Erythroblast (primary cell): ENCODE data around the gene RAP1A.
A peak's percentile ranks its signal among the peaks of the same experiment; 100 is the strongest.
"Not testable (repeated sequence)": the region's sequence is repeated elsewhere in the genome, so short reads cannot be mapped to it uniquely, and the experiment has no call there.

Experiments
- DNase-seq, 2 experiments: peaks; one replicate each; lab custom pipeline; 2025; lab: John Stamatoyannopoulos, UW
- GATA1 ChIP-seq: IDR thresholded peaks from 2 replicates; pipeline ENCODE4 v1.6.1; 2011; ENCODE audit warnings: low read depth, mild to moderate bottlenecking, control low read depth, low read length, moderate library complexity
- POLR2A ChIP-seq: IDR thresholded peaks from 2 replicates; pipeline ENCODE4 v1.6.1; 2011; ENCODE audit warnings: mild to moderate bottlenecking, low read length

Gene RAP1A

DNA sequence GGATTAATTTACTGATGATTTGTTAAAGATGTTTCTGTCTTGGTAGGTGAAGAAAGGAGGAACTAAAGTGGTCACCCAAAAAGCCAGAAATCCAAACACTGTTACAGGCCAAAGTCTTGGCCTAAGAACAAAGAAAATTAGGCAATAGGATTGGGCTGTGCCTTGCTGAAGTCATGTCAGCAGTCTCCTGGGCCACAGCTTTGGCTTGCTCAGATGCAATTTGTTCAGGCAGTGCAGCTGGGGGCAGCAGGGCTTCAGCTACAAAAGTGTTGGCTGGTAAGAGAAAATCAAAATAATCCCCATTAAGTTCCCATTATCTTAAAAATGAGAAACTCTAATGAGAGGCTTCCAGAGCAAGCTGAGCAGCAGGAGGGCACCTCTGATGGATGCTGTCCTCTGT lies 14.0 kb upstream of the RAP1A start:
- no peak for DNase-seq
- TF ChIP-seq GATA1 = no peak
- no peak for TF ChIP-seq POLR2A

DNA sequence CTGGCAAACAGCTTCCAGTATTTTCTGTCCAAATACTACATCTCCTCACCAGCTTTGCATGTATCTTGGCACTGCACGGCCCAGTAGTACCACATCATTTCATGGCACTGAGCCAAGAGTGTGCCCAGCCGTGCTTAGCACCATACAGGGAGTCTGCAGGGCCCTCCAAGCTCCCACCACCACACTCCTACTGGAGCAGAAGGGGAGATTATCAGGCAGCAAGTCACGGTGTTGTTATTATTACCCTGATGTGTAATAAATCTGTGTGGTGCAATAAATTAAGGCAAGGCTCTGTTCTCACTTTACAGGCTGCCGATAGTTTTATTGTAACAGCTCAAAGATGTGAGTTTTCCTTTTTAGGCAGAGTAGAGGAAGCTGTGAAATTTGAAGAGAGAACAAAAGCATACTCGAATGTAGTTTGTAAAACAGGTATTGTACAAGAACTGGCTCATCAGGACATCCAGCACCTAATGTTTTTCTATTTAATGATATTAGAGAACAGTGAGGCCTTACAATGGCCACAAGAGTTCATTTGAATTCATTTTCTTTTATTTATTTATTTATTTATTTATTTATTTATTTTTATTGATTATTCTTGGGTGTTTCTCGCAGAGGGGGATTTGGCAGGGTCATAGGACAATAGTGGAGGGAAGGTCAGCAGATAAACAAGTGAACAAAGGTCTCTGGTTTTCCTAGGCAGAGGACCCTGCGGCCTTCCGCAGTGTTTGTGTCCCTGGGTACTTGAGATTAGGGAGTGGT lies 13.0 kb upstream of the RAP1A start:
- not testable (repeated sequence) for DNase-seq

DNA sequence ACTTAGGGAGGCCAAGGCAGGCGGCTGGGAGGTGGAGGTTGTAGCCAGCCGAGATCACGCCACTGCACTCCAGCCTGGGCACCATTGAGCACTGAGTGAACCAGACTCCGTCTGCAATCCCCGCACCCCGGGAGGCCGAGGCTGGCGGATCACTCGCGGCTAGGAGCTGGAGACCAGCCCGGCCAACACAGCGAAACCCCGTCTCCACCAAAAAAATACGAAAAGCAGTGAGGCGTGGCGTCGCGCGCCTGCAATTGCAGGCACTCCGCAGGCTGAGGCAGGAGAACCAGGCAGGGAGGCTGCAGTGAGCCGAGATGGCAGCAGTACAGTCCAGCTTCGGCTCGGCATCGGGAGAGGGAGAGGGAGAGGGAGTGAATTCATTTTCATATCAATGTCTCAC lies 11.1 kb upstream of the RAP1A start:
- not testable (repeated sequence) for DNase-seq

DNA sequence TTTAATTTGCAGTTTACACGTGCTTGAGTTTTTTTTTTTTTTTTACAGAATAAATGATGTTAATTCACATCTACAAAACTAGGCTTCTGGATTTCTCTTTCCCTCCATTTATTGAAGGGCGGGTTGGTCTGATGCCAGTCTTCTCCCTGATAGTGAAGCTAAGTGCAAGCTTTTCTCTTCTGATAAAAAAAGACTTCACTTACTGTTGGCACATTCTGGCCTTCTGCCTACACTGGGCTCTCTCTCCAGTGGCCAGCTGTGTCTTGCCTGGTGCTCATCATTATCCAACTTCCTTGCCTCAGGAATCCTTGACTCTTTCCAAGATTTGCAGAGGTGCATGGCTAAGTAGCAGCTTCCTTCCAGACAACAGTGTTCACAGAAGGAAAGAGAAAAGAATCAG lies 7.6 kb upstream of the RAP1A start:
- DNase-seq = peak; percentile 88 to 94
- TF ChIP-seq GATA1 (no peak), POLR2A (peak; percentile 23)

GRCh38 chr1:111615870-111616715 lies 3.5 kb upstream of the RAP1A start:
- TF ChIP-seq POLR2A (no peak), GATA1 (no peak)
- no peak for DNase-seq

- DNase-seq = peak; percentile 56 to 68
These were observed 1.5 kb upstream of the RAP1A start for GRCh38 chr1:111618081-111618480.

DNA sequence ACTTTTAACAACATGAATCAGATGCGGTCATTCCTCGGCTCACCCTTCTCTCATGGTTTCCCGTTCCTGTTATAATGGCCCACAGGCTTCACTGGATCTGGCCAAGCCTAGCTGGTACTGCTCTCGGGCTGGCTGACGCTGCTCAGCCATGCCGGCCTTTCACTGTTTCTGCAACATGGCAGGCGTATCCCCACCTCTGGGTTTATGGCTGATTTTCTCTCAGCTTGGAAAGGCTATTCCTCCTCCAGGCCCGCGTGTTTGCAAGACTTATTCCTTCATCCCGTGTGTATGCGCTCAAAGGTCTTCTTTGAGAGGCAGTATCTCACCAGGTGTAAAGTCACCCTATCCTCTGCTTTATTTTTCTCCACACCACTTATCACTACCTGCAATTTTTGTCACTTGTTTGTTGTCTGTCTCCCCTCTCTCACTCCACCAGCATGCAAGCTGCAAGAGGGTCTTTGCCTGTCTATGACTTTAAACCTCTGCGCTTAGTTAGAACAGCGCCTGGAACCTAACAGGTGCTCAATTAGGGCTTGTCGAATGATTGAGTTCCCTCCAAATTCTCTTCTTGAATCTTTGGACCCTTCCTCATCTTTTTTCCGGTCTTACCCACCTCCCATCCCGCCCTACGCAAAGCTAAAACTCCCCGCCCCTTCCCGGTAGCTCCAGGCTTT lies 491 bp upstream of the RAP1A start:
- no peak for TF ChIP-seq GATA1
- TF ChIP-seq POLR2A = no peak
- DNase-seq = no peak

More at GRCh38 chr1:111618081-111618480, 1.5 kb upstream of the RAP1A start:
- TF ChIP-seq GATA1 (no peak), POLR2A (no peak)

DNA sequence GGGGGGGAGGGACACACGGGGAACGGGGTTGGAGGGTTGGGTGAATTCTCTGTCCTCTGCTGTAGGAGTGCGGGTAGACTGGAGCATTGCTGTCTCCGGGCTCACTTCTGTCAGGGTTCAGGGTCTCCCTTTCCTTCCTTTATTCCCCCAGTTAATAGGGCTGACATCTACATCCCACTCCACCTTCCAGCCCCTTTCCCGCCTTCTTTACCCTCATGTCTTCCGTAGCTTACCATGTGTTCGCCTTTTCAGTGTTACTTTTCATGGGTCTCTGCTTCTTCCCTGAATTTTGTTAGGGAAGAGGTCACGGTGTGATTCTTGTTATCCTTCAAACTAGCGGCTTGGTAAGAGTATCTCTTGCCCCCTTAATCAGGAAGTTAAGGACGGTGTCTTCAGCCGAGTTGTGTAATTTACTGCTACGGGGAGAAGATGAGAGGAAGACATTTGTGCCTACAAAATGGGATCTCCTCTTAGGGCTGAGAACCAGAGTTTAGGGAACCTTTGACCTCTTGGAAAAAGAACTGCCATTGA lies 917 bp downstream of the RAP1A start:
- peak; percentile 61 to 67 for DNase-seq
- TF ChIP-seq POLR2A (no peak), GATA1 (no peak)

DNA sequence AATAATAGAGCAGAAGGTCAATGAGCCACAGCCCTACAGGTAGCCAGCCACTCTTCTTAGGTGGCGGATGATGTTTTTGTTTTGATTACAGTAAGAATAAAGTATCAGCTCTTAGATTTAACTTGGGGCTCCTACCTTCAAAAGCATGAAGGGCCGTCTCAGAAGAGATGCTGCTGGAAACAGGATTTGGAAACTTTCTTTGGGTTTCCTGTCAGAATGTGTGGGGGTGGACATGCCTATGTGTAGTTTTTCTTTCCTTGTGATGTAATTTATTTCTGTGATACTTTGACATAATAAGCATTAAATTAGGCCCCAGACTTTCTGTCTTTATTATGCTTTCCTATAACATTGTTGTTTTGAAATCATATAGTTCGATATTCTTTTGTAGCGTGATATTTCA lies 1.5 kb downstream of the RAP1A start:
- no peak for DNase-seq
- TF ChIP-seq GATA1 = no peak
- TF ChIP-seq POLR2A = no peak

- DNase-seq = no peak
- no peak for TF ChIP-seq POLR2A
- TF ChIP-seq GATA1 = no peak
These were observed 2.6 kb downstream of the RAP1A start for GRCh38 chr1:111622166-111622565.

- no peak for TF ChIP-seq POLR2A
- TF ChIP-seq GATA1 = no peak
- no peak for DNase-seq
These were observed 4.8 kb downstream of the RAP1A start for GRCh38 chr1:111624382-111624781.

- TF ChIP-seq GATA1 (no peak), POLR2A (no peak)
- peak in 1 of 2 experiments; percentile 12 for DNase-seq
These were observed 5.7 kb downstream of the RAP1A start for GRCh38 chr1:111625276-111625675.

- TF ChIP-seq GATA1 (no peak), POLR2A (no peak)
- no peak for DNase-seq
These were observed 8.6 kb downstream of the RAP1A start for GRCh38 chr1:111628153-111628552.

- no peak for TF ChIP-seq GATA1
- no peak for DNase-seq
These were observed 9.8 kb downstream of the RAP1A start for GRCh38 chr1:111629190-111629954.
